OCI-LY3 (cell line): Measurements from ENCODE around the gene SH3PXD2A.

Source experiments
- H2AFZ ChIP-seq: fragments of 200-600, 300-600 bp; shearing (Covaris generic); 2 replicates; pipeline ENCODE4 v1.6.0; 2014; ENCODE audit warnings: antibody characterized with exemption, low read depth, low read length
- H3K27ac ChIP-seq: fragments of 200-600, 300-600 bp; sonication (generic); 2 replicates; pipeline ENCODE4 v1.5.1; 2014; ENCODE audit warnings: mild to moderate bottlenecking, low read length, moderate library complexity, mixed read lengths
- H3K27me3 ChIP-seq: fragments of 200-600, 300-600 bp; sonication (generic); 2 replicates; pipeline ENCODE4 v1.6.1; 2014; ENCODE audit warnings: low read depth, low read length, mixed read lengths
- H3K36me3 ChIP-seq: fragments of 200-600, 300-600 bp; sonication (generic); replicated peaks from 2 replicates; pipeline ENCODE3; 2014; ENCODE audit warnings: low read depth, low read length, mixed read lengths
- H3K4me1 ChIP-seq: fragments of 300-600, 200-600 bp; sonication (generic); 2 replicates; pipeline ENCODE4 v1.6.1; 2014; ENCODE audit warnings: low read length, mixed read lengths
- H3K4me2 ChIP-seq: fragments of 200-600, 300-600 bp; sonication (generic); 2 replicates; pipeline ENCODE4 v1.6.1; 2014; ENCODE audit warnings: low read length, mixed read lengths
- H3K4me3 ChIP-seq: fragments of 300-600, 200-600 bp; sonication (generic); 2 replicates; pipeline ENCODE4 v1.5.1; 2014; ENCODE audit warnings: antibody characterized with exemption, mild to moderate bottlenecking, low read length, moderate library complexity
- H3K79me2 ChIP-seq: fragments of 300-600, 200-600 bp; shearing (Covaris generic); 2 replicates; pipeline ENCODE4 v1.6.1; 2014; ENCODE audit warnings: mild to moderate bottlenecking, low read length, mixed read lengths
- H3K9ac ChIP-seq: fragments of 300-600, 200-600 bp; shearing (Covaris generic); 2 replicates; pipeline ENCODE4 v1.6.0; 2014; ENCODE audit warnings: mild to moderate bottlenecking, low read length, moderate library complexity
- H3K9me3 ChIP-seq: fragments of 200-600, 300-600 bp; shearing (Covaris generic); 2 replicates; pipeline ENCODE4 v1.6.1; 2014; ENCODE audit warnings: low read length, mixed read lengths; ENCODE audit not compliant: insufficient read depth
- H4K20me1 ChIP-seq: fragments of 200-600, 300-600 bp; sonication (generic); 2 replicates; pipeline ENCODE4 v1.6.1; 2016; ENCODE audit warnings: low read length, mixed read lengths; ENCODE audit not compliant: insufficient read depth
- CTCF ChIP-seq: fragments of 200-600, 300-600 bp; sonication (generic); IDR thresholded peaks from 2 replicates; pipeline ENCODE4 v1.5.1; 2014; ENCODE audit warnings: antibody characterized with exemption, low read length, low read depth
- EZH2phosphoT487 ChIP-seq: fragments of 200-600 bp; shearing (Covaris generic); IDR thresholded peaks from 2 replicates; pipeline ENCODE4 v1.6.1; 2018; ENCODE audit warnings: antibody characterized with exemption, mixed run types, low read depth

The SH3PXD2A gene

GRCh38 chr10:103643381-103643780 lies 212.0 kb downstream of the SH3PXD2A start:
- H3K9ac ChIP-seq: no peak overlapping the region
- no peaks in the 10 kb centered on the region for H3K36me3 ChIP-seq

GRCh38 chr10:103641326-103641725 lies 214.1 kb downstream of the SH3PXD2A start:
- Histone ChIP-seq H3K79me2 (no peaks in the 10 kb centered on the region), H4K20me1 (peaks cover 25% of the 10 kb centered on the region), H3K4me3 (no peak overlapping the region), H3K9me3 (no peaks in the 10 kb centered on the region), H3K27me3 (no peaks in the 10 kb centered on the region), H2AFZ (no peak overlapping the region), H3K36me3 (no peaks in the 10 kb centered on the region), H3K27ac (no peak overlapping the region), H3K9ac (no peak overlapping the region), H3K4me2 (no peak overlapping the region), H3K4me1 (peaks cover 10% of the 10 kb centered on the region)
- TF ChIP-seq CTCF (no peak), EZH2phosphoT487 (no peak)

More at GRCh38 chr10:103643381-103643780, 212.0 kb downstream of the SH3PXD2A start:
- no peak overlapping the region for H3K4me3 ChIP-seq
- no peak overlapping the region for H3K27ac ChIP-seq
- H2AFZ ChIP-seq: no peak overlapping the region
- no peaks in the 10 kb centered on the region for H3K9me3 ChIP-seq
- peaks cover 12% of the 10 kb centered on the region for H4K20me1 ChIP-seq
- peaks cover 7% of the 10 kb centered on the region for H3K4me1 ChIP-seq
- no peaks in the 10 kb centered on the region for H3K27me3 ChIP-seq
- H3K79me2 ChIP-seq: no peaks in the 10 kb centered on the region
- no peak overlapping the region for H3K4me2 ChIP-seq
- TF ChIP-seq EZH2phosphoT487 (no peak), CTCF (no peak)

- H3K36me3 ChIP-seq: no peaks in the 10 kb centered on the region
- no peak overlapping the region for H3K27ac ChIP-seq
- no peak overlapping the region for H3K9ac ChIP-seq
- H2AFZ ChIP-seq: no peak overlapping the region
- peaks cover 10% of the 10 kb centered on the region for H3K4me1 ChIP-seq
- no peaks in the 10 kb centered on the region for H3K27me3 ChIP-seq
- H3K9me3 ChIP-seq: no peaks in the 10 kb centered on the region
- no peak overlapping the region for H3K4me2 ChIP-seq
- H3K4me3 ChIP-seq: no peak overlapping the region
- H3K79me2 ChIP-seq: no peaks in the 10 kb centered on the region
- no peak for TF ChIP-seq CTCF
- TF ChIP-seq EZH2phosphoT487: no peak
- peaks cover 24% of the 10 kb centered on the region for H4K20me1 ChIP-seq
These were observed 214.8 kb downstream of the SH3PXD2A start for GRCh38 chr10:103640436-103641181.

- H3K27ac ChIP-seq: no peak overlapping the region
- no peak overlapping the region for H3K4me3 ChIP-seq
- no peaks in the 10 kb centered on the region for H3K79me2 ChIP-seq
- H3K4me1 ChIP-seq: peaks cover 10% of the 10 kb centered on the region
- H3K27me3 ChIP-seq: no peaks in the 10 kb centered on the region
- 0 out of 2 replicates have a peak overlapping the region, but pooled peaks have one; percentile 17 for H3K4me2 ChIP-seq
- no peak overlapping the region for H3K9ac ChIP-seq
- no peaks in the 10 kb centered on the region for H3K9me3 ChIP-seq
- no peak overlapping the region for H2AFZ ChIP-seq
- TF ChIP-seq EZH2phosphoT487: no peak
- no peak for TF ChIP-seq CTCF
- H3K36me3 ChIP-seq: no peaks in the 10 kb centered on the region
- peaks cover 24% of the 10 kb centered on the region for H4K20me1 ChIP-seq
These were observed 216.4 kb downstream of the SH3PXD2A start for GRCh38 chr10:103638948-103639347.
